ENCODE results near the gene HSDL2.

HSDL2 gene

DNA sequence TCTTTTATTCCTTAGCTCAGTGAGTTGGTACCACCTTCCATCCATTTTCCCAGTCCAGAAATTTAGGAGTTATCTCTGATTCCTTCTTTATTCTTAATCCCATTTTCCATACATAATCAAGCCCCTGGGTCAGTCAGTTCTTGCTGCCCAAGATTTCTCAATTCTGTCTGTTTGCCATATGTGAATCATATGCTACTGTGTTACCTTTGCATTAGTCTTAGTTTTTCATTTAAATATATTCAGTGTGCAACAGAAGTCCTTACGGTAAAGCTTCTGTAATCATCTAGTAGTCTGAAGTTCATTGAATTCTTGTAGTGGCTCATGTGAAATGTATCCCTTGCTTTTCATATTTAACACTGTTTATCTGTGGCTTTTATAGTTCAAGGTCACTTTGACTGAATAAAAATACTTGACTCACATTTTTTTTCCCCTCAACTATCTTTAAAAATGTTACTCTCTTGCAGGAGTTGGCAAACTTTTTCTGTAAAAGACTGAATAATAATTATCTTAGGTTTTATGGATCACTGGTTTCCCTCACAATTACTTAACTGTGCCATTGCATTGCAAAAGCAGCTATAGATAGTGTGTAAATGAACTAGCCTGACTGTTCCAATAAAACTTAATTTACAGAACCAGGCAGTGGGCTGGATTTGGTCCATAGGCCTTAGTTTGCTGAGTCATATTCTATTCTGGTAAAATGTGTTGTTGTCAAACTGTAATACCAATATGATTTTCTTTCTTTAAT lies 113.7 kb downstream of the HSDL2 start:
- no peak for DNase-seq

DNA sequence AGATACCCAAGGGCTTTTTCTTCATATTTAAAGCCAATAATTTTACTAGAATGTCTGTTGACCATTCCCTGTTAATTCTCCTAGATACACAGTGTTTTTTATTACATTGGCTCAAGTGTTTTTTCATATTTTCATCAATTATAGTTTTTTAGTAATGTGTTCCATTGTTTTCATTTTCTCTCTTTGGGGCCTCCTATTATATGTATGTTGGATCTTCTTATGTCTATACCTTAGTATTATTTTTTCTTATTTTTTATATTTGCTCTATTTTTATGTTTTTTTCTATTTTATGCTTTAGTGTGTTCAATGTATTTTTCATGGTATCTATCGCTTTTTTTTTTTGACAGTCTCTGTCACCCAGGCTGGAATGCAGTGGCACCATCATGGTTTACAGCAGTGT lies 114.2 kb downstream of the HSDL2 start:
- in situ Hi-C loops (cut with HindIII; ENCODE audit: low pct_ligation_motif_present, low sequenced_read_pairs) = no loop called here
- no peak for DNase-seq
- Histone ChIP-seq H3K4me3 (ENCODE audit: low read depth, low read length) (no peak overlapping the region), H3K27ac (no peak overlapping the region), H3K36me3 (replicated peaks) (no peaks in the 10 kb centered on the region), H3K27me3 (replicated peaks) (no peaks in the 10 kb centered on the region)
- TF ChIP-seq CTCF (IDR thresholded peaks at IDR 0.05; ENCODE audit: low read depth, low read length, missing control alignments) = no peak

More for the DNA sequence above, 113.7 kb downstream of the HSDL2 start:
- H3K27ac ChIP-seq = no peak overlapping the region
- no peak overlapping the region for H3K4me3 ChIP-seq (ENCODE audit: low read depth, low read length)
- TF ChIP-seq CTCF (IDR thresholded peaks at IDR 0.05; ENCODE audit: low read depth, low read length, missing control alignments) = no peak
- no peaks in the 10 kb centered on the region for H3K27me3 ChIP-seq (replicated peaks)
- in situ Hi-C loops (cut with HindIII; ENCODE audit: low pct_ligation_motif_present, low sequenced_read_pairs) = no loop called here
- no peaks in the 10 kb centered on the region for H3K36me3 ChIP-seq (replicated peaks)

- no peaks in the 10 kb centered on the region for H3K36me3 ChIP-seq (replicated peaks)
- H3K27ac ChIP-seq = no peak overlapping the region
- no peak for DNase-seq
- TF ChIP-seq CTCF (IDR thresholded peaks at IDR 0.05; ENCODE audit: low read depth, low read length, missing control alignments) = no peak
- in situ Hi-C loops (cut with HindIII; ENCODE audit: low pct_ligation_motif_present, low sequenced_read_pairs) = no loop called here
- no peaks in the 10 kb centered on the region for H3K27me3 ChIP-seq (replicated peaks)
- H3K4me3 ChIP-seq (ENCODE audit: low read depth, low read length) = no peak overlapping the region
Observed at GRCh38 chr9:112495614-112496013, 115.7 kb downstream of the HSDL2 start.

DNA sequence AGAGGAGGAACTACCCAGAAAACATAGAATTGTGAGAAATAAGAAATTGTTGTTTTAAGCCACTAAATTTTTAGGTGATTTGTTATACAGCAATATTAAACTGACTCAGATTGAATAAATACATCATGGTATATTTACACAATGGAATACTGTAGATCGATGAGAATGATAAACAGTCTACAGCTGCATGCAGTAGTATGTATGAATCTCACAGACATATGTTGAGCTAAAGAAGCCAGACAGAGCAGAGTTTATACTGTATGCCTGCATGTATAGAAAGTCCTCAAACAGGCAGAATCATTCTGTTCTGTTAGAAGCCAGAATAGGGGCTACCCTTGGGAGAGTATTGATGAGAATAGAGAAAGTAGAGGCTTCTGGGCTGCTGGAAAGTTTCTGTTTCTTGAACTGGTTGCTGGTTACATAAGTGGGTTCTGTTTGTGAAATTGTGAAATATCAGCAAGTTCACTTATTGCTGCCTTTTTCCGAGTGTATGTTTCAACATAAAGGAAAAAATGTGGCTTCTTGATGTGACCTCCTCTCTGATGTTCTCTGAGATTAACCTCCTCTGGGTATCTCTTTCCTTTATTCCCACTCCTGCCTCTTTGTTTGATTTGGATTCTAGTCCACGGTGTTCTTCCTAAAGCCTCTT lies 116.3 kb downstream of the HSDL2 start:
- DNase-seq = no peak
- Histone ChIP-seq H3K36me3 (replicated peaks) (no peaks in the 10 kb centered on the region), H3K27ac (no peak overlapping the region), H3K27me3 (replicated peaks) (no peaks in the 10 kb centered on the region), H3K4me3 (ENCODE audit: low read depth, low read length) (no peak overlapping the region)
- in situ Hi-C loops (cut with HindIII; ENCODE audit: low pct_ligation_motif_present, low sequenced_read_pairs) = no loop called here
- no peak for TF ChIP-seq CTCF (IDR thresholded peaks at IDR 0.05; ENCODE audit: low read depth, low read length, missing control alignments)

DNA sequence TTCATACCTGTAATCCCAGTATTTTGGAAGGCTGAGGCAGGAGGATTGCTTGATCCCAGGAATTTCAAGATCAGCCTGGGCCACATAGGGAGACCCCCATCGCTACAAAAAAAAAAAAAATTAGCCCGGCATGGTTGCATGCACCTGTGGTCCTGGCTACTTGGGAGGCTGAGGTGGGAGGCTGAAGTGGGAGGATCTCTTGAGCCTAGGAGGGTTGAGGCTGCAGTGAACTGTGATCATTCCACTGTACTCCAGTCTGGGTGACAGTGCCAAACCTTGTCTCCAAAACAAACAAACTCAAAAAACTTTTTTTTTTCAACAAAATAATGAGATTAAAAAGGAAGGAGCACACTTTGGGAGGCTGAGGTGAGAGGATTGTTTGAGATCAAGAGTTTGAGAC lies 120.9 kb downstream of the HSDL2 start:
- H3K27me3 ChIP-seq (replicated peaks) = no peaks in the 10 kb centered on the region
- no peak for DNase-seq
- no peak overlapping the region for H3K4me3 ChIP-seq (ENCODE audit: low read depth, low read length)
- H3K27ac ChIP-seq = no peak overlapping the region
- in situ Hi-C loops (cut with HindIII; ENCODE audit: low pct_ligation_motif_present, low sequenced_read_pairs) = no loop called here
- H3K36me3 ChIP-seq (replicated peaks) = no peaks in the 10 kb centered on the region
- no peak for TF ChIP-seq CTCF (IDR thresholded peaks at IDR 0.05; ENCODE audit: low read depth, low read length, missing control alignments)

All from brain microvascular endothelial cell (primary cell).